GM18511 (cell line): Measurements from ENCODE around the gene RAB33A.

Source experiments
- ATAC-seq: cut with Tn5 transposase; IDR thresholded peaks from one replicate; pipeline ENCODE4 v1.9.1; 2021; ENCODE audit warnings: mild to moderate bottlenecking, moderate library complexity; ENCODE audit not compliant: unreplicated experiment

Gene RAB33A

GRCh38 chrX:130172127-130172845, 524 bp downstream of the RAB33A start:
- no peak for ATAC-seq

GRCh38 chrX:130173190-130173895, 1.6 kb downstream of the RAB33A start:
- peak; percentile 42 for ATAC-seq

GRCh38 chrX:130174045-130174704, 2.4 kb downstream of the RAB33A start:
- no peak for ATAC-seq

- no peak for ATAC-seq
Observed at GRCh38 chrX:130174937-130175336, 3.2 kb downstream of the RAB33A start.

- ATAC-seq = peak; percentile 82
Observed at GRCh38 chrX:130176354-130176776, 4.6 kb downstream of the RAB33A start.

GRCh38 chrX:130176942-130177341, 5.2 kb downstream of the RAB33A start:
- no peak for ATAC-seq

GRCh38 chrX:130179170-130179569, 7.4 kb downstream of the RAB33A start:
- ATAC-seq = no peak

GRCh38 chrX:130179579-130180215, 7.9 kb downstream of the RAB33A start:
- no peak for ATAC-seq

GRCh38 chrX:130184168-130184567, 12.4 kb downstream of the RAB33A start:
- ATAC-seq = no peak

GRCh38 chrX:130184857-130185256, 13.1 kb downstream of the RAB33A start:
- no peak for ATAC-seq

- no peak for ATAC-seq
Observed at GRCh38 chrX:130186651-130187050, 14.9 kb downstream of the RAB33A start.

GRCh38 chrX:130190801-130191200, 19.0 kb downstream of the RAB33A start:
- ATAC-seq = no peak

GRCh38 chrX:130196466-130196865, 24.7 kb downstream of the RAB33A start:
- no peak for ATAC-seq

GRCh38 chrX:130197464-130197863, 25.7 kb downstream of the RAB33A start:
- no peak for ATAC-seq

- no peak for ATAC-seq
Observed at GRCh38 chrX:130204647-130205046, 32.9 kb downstream of the RAB33A start.

- no peak for ATAC-seq
Observed at GRCh38 chrX:130211415-130212186, 39.8 kb downstream of the RAB33A start.

- ATAC-seq = no peak
Observed at GRCh38 chrX:130212371-130212770, 40.6 kb downstream of the RAB33A start.

- ATAC-seq = no peak
Observed at GRCh38 chrX:130213376-130213775, 41.6 kb downstream of the RAB33A start.

GRCh38 chrX:130216320-130216719, 44.6 kb downstream of the RAB33A start:
- ATAC-seq = no peak

- no peak for ATAC-seq
Observed at GRCh38 chrX:130224810-130225209, 53.0 kb downstream of the RAB33A start.

- ATAC-seq = no peak
Observed at GRCh38 chrX:130228871-130229270, 57.1 kb downstream of the RAB33A start.
